PC-9 (cell line): ENCODE data around the gene IER3.

Experiments
- CTCF ChIP-seq: fragments of 200-600 bp; sonication (generic); conservative IDR thresholded peaks from 2 replicates; pipeline ENCODE4 v1.6.1; 2017; ENCODE audit warnings: mixed run types, antibody characterized with exemption, mild to moderate bottlenecking, moderate library complexity
- EZH2 ChIP-seq: fragments of 200-600 bp; sonication (generic); IDR thresholded peaks from 2 replicates; pipeline ENCODE4 v1.8.0; 2017; ENCODE audit warnings: antibody characterized with exemption, low read depth

GRCh38 chr6:30703011-30703410 is 41.3 kb downstream of the IER3 start:
- TF ChIP-seq CTCF: no peak
- no peak for TF ChIP-seq EZH2
